ENCODE measurements around the gene RPS10.

- TF ChIP-seq CTCF (IDR thresholded peaks at IDR 0.05; ENCODE audit: poor library complexity) (no peak), EZH2 (IDR thresholded peaks at IDR 0.05; ENCODE audit: borderline replicate concordance) (no peak), EZH2phosphoT487 (IDR thresholded peaks at IDR 0.05; ENCODE audit: low read depth, severe bottlenecking, unreplicated experiment) (no peak)
These were observed 31.5 kb upstream of the RPS10 start for GRCh38 chr6:34457382-34457741.
